ENCODE results near the gene OPHN1.

DNA sequence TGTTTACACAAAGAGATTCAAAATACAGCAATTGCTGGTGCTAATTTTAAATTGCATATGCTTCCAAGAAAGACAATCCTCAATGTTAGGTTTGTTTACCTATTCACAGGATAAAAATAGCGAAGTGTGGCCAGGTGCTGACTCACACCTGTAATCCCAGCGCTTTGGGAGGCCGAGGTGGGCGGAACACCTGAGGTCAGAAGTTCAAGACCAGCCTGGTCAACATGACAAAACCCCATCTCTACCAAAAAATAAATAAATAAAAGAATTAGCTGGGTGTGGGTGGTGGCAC, 77.7 kb downstream of the OPHN1 start:
- TF ChIP-seq, protein P1, sequence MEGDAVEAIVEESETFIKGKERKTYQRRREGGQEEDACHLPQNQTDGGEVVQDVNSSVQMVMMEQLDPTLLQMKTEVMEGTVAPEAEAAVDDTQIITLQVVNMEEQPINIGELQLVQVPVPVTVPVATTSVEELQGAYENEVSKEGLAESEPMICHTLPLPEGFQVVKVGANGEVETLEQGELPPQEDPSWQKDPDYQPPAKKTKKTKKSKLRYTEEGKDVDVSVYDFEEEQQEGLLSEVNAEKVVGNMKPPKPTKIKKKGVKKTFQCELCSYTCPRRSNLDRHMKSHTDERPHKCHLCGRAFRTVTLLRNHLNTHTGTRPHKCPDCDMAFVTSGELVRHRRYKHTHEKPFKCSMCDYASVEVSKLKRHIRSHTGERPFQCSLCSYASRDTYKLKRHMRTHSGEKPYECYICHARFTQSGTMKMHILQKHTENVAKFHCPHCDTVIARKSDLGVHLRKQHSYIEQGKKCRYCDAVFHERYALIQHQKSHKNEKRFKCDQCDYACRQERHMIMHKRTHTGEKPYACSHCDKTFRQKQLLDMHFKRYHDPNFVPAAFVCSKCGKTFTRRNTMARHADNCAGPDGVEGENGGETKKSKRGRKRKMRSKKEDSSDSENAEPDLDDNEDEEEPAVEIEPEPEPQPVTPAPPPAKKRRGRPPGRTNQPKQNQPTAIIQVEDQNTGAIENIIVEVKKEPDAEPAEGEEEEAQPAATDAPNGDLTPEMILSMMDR (IDR thresholded peaks at IDR 0.05), result no peak
- no peak for TF ChIP-seq POLR2A (IDR thresholded peaks at IDR 0.05)
